Measurements from ENCODE around the gene ZNF543.

GRCh38 chr19:57357406-57357805, 37.1 kb downstream of the ZNF543 start:
- TF ChIP-seq CTCF (IDR thresholded peaks at IDR 0.05; ENCODE audit: low read depth, low read length) (no peak), EZH2phosphoT487 (IDR thresholded peaks at IDR 0.05; ENCODE audit: low read depth) (no peak)

Data from OCI-LY3 (cell line).